ENCODE measurements around the gene RPH3AL. TPM values are rescaled to one million over a fixed set of nuclear protein-coding genes. Genes with fewer than 3 reads are reported as not detected.

Gene RPH3AL
- 3.9 and 6.6 TPM in 2 replicates for total RNA-seq (2014; rRNA removed; shearing (Covaris generic))

- DNase-seq (ENCODE audit: low spot score) = peak; percentile 39
Observed at GRCh38 chr17:352421-353212, at the start of gene RPH3AL. TSS of gene RPH3AL (minus strand) at chr17:352807. CDS start at chr17:327543, 25,264 bp downstream.

DNA sequence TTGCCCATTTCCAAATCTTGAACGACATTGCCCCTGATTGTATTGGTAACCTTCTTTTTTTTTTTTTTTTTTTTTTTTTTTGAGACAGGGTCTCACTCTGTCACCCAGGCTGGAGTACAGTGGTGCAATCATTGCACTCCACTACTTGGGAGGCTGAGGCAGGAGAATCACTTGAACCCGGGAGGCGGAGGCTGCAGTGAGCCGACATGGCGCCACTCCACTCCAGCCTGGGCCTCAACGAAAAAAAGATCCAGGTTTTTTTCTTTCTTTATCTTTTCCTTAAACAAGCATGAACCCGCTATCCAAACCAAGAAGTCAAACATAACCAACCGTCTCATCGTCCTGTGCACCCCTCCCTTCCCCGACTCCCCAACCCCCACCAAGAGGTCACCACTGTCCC, 47.6 kb upstream of the RPH3AL start:
- no peak for DNase-seq (ENCODE audit: low spot score)

GRCh38 chr17:396788-397187, 44.2 kb upstream of the RPH3AL start:
- no peak for DNase-seq (ENCODE audit: low spot score)

DNA sequence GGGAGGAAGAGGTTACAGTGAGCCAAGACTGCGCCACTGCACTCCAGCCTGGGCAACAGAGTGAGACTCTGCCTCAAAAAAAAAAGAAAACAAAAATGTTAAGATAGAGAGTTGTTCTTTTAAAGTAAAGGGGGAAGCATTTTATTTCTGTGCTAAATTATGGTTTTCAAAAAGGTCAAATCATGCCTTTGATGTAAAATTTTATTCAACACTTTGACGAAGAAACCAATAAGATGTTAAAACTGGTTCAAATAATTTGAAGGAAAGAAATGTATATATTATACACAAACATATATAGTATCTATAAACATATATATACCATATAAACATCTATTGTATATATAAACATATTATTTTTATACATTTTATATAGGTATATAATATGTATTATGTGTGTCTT, 43.4 kb upstream of the RPH3AL start:
- no peak for DNase-seq (ENCODE audit: low spot score)

GRCh38 chr17:395179-395578, 42.6 kb upstream of the RPH3AL start:
- no peak for DNase-seq (ENCODE audit: low spot score)

- no peak for DNase-seq (ENCODE audit: low spot score)
Observed at GRCh38 chr17:394718-395095, 42.1 kb upstream of the RPH3AL start.

DNA sequence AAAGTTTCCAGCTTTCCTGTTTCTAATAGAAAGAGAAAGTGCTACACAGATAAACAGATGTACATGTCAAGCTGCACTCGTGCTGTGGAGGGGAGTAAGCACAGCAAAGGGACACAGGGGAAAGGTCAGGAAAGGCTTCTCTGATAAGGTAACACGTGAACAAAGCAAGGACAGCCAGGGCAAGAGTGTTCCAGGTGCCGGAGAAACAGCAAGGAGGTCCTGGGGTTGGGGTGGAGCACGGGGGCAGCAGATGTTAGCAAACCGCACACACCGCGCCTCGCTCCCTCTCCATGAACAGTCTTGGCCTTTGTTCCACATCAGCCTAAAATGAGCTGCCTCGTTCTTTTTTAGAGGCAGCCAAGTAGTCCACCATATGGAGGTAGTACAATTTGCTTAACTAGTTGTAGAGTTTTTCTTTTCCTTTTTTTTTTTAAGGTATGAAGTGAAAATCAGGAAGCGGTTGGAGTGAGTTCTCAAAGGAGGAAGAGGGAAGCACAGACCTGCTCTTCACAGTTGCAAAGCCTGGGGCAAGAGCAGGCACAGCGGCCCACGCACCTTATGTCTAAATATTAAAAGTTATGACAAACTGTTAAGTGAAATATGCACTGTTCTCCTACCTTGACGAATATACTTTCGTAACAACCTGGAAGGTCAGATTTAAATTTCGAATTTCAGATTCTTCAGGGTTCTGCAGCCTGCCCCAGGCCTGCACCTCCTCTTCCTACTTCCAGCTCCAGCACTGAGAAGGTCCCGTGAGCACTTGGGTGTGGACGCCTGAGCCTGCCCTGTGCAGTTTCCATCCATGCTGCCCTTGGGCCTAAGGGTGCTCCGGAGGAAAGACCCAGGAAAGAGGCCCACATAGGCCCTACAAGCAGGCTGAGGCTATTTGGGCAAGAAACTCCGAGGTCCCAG, 41.5 kb upstream of the RPH3AL start:
- no peak for DNase-seq (ENCODE audit: low spot score)

GRCh38 chr17:391850-392249, 39.2 kb upstream of the RPH3AL start:
- no peak for DNase-seq (ENCODE audit: low spot score)

- no peak for DNase-seq (ENCODE audit: low spot score)
Observed at GRCh38 chr17:390025-390424, 37.4 kb upstream of the RPH3AL start.

DNA sequence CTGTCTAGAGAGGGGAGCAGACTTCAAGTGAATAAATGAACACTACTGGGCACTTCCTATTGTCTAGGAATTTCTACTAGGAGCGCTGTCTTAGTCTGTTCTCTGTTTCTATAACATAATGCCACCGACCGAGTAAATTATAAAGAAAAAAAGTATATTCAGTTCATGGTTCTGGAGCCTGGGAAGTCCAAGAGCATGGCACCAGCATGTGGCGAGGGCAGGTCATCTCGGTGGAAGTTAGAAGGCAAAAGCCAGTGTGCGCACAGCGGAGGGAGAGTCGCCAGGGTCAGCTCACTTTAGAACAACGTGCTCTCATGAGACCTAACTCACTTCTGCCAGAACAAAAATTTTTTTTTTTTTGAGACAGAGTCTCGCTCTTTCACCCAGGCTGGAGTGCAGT, 35.5 kb upstream of the RPH3AL start:
- no peak for DNase-seq (ENCODE audit: low spot score)

GRCh38 chr17:386141-386876, 33.7 kb upstream of the RPH3AL start:
- peak; percentile 29 for DNase-seq (ENCODE audit: low spot score)

GRCh38 chr17:385836-386140, 33.2 kb upstream of the RPH3AL start:
- no peak for DNase-seq (ENCODE audit: low spot score)

DNA sequence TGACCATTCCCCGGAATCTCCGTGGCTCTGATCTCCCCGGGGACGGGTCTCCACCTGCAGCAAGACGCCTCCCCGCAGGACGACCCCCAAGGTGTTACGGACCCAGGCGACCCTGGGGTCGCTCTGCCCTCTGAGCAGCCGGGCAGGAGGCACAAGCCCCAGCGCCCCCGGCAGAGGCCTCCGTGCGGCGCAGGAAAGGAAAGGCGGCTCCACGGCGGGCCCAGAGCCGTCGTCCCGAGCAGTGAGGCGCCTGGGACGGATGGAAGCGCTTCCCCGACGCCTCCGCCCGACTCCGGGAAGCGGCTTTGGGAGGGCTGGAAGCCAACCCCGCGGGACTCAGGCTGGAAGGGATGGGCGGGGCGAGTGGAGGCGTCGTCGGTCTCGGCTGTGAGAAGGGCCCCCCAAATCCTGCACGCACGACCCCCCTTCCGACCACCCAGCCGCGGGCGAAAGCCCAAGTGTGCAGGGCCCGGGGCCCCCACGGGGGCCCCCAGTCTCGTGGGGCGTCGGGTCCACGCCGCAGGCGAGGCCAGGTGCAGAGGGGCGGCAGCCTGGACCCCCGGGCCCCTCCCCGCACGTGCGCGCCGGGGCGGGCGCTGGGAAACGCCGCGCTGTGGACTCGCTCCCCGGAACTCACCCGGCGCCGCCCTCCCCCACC, 32.7 kb upstream of the RPH3AL start:
- no peak for DNase-seq (ENCODE audit: low spot score)

DNA sequence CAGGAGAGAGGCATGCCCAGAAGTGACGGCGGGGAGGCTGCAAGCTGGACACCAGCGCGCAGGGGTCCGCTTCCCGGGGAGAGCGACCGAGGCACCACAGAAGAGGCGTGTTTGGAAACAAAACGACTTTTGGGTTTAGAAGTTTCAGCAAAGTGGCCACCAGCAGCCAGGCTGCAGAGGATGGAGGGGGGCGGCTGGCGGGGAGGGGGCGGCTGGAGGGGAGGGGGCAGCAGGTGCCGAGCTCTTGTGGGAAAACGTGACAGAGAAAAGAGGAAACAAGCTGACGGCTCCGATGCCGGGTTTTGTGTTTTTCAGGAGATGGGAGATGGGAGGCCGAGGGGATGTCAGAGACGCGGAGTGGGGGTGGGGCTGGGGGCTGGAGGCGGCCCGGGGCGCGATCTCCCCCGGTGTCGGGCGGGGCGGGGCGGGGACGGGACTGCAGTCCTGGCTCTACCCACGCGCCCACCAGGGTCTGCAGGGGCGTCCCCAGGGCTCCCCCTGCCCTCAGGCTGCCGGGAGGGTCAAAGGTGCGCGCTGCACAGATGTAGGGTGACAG, 32.1 kb upstream of the RPH3AL start:
- no peak for DNase-seq (ENCODE audit: low spot score)

- no peak for DNase-seq (ENCODE audit: low spot score)
Observed at GRCh38 chr17:383771-384621, 31.4 kb upstream of the RPH3AL start.

GRCh38 chr17:382644-383533, 30.3 kb upstream of the RPH3AL start:
- peak; percentile 60 for DNase-seq (ENCODE audit: low spot score)

GRCh38 chr17:381941-382643, 29.5 kb upstream of the RPH3AL start:
- DNase-seq (ENCODE audit: low spot score) = no peak

DNA sequence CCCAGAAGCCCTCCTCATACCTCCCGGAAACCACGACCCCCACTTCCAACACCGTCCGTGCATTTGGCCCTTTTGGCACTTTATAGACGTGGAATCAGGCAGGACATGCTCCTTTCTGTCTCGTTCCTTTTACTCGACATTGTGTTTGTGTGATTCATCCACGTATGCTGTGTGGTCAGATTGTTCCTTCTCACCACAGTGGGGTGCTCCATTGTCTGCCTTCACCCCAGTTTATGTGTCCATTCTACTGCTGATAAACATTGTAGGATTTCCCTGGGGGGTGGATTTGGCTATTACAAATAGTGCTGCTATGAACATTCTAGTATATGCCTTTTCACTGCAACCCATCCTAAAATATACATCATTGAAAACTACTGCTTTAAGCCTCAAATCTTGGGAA, 28.9 kb upstream of the RPH3AL start:
- DNase-seq (ENCODE audit: low spot score) = peak; percentile 42
